ENCODE measurements around the gene LMLN. TPM values are rescaled to one million over a fixed set of nuclear protein-coding genes. Genes with fewer than 3 reads are reported as not detected.

Gene LMLN
- total and polyA plus RNA-seq, 2 donors from 2014 or later = 1.6 to 10.5 TPM

DNA sequence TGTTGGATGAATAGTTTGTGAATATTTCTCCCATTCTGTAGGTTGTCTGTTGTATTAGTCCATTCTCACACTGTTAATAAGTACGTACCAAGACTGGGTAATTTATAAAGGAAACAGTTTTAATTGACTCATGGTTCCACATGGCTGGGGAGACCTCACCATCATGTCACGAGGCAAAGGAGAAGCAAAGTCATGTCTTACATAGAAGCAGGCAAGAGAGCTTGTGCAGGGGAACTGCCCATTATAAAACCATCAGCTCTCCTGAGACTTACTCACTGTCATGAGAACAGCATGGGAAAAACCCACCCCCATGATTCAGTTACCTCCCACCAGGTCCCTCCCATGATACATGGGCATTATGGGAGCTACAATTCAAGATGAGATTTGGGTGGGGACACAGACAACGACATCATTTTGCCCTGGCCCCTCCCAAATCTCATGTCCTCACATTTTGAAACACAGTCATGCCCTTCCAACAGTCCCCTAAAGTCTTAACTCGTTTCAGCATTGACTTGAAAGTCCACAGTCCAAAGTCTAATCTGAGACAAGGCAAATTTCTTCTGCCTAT lies 133.2 kb downstream of the LMLN start:
- FAIRE-seq = no peak

More for the DNA sequence above, 133.2 kb downstream of the LMLN start:
- Histone ChIP-seq H3K4me3 (ENCODE audit: low read length in 3 of 3) (no peak overlapping the region), H3K4me1 (ENCODE audit: control insufficient read depth in 2 of 3, insufficient read depth in 2 of 3, low read depth in 1 of 3, low read length in 3 of 3) (no peaks in the 10 kb centered on the region), H3K9me3 (ENCODE audit: control insufficient read depth in 2 of 3, insufficient read depth in 1 of 3, low read length in 3 of 3) (no peaks in the 10 kb centered on the region), H3K36me3 (ENCODE audit: control insufficient read depth in 2 of 3, insufficient read depth in 3 of 3, low read length in 3 of 3) (no peaks in the 10 kb centered on the region), H3K9ac (ENCODE audit: low read length in 3 of 3) (no peak overlapping the region), H3K27ac (ENCODE audit: low read depth in 2 of 2, low read length in 2 of 2) (no peak overlapping the region), H3K27me3 (ENCODE audit: control insufficient read depth, insufficient read depth, low read length) (peaks cover 16% of the 10 kb centered on the region)
- intact Hi-C loops (cut with DNase I) = no loop called here
- TF ChIP-seq, protein P1, sequence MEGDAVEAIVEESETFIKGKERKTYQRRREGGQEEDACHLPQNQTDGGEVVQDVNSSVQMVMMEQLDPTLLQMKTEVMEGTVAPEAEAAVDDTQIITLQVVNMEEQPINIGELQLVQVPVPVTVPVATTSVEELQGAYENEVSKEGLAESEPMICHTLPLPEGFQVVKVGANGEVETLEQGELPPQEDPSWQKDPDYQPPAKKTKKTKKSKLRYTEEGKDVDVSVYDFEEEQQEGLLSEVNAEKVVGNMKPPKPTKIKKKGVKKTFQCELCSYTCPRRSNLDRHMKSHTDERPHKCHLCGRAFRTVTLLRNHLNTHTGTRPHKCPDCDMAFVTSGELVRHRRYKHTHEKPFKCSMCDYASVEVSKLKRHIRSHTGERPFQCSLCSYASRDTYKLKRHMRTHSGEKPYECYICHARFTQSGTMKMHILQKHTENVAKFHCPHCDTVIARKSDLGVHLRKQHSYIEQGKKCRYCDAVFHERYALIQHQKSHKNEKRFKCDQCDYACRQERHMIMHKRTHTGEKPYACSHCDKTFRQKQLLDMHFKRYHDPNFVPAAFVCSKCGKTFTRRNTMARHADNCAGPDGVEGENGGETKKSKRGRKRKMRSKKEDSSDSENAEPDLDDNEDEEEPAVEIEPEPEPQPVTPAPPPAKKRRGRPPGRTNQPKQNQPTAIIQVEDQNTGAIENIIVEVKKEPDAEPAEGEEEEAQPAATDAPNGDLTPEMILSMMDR (IDR thresholded peaks at IDR 0.05; ENCODE audit: borderline replicate concordance, extremely low read depth, insufficient read depth) = no peak
- no peak for DNase-seq

Other genes starting within 250 kb of the LMLN start
- 31.5 TPM for gene RUBCN, start 223.3 kb upstream of the LMLN start, total RNA-seq
- 4.4 TPM for gene RUBCN, start 223.3 kb upstream of the LMLN start, polyA plus RNA-seq (ENCODE audit: insufficient read depth, low read depth, low replicate concordance)
- gene FYTTD1, start 210.3 kb upstream of the LMLN start, total RNA-seq = 53.7 TPM
- 11.9 TPM for gene FYTTD1, start 210.3 kb upstream of the LMLN start, polyA plus RNA-seq (ENCODE audit: insufficient read depth, low read depth, low replicate concordance)
- gene LRCH3, start 169.0 kb upstream of the LMLN start, total RNA-seq = 52.0 TPM
- 11.6 TPM for gene LRCH3, start 169.0 kb upstream of the LMLN start, polyA plus RNA-seq (ENCODE audit: insufficient read depth, low read depth, low replicate concordance)
- gene RPL35A, start 10.0 kb upstream of the LMLN start, total RNA-seq = 721 TPM
- 1,510 TPM for gene RPL35A, start 10.0 kb upstream of the LMLN start, polyA plus RNA-seq (ENCODE audit: insufficient read depth, low read depth, low replicate concordance)